Vagina (tissue), 2 donors: Measurements from ENCODE around the gene PCDHA2. TPM values are rescaled to one million over a fixed set of nuclear protein-coding genes. Genes with fewer than 3 reads are reported as not detected.

Source experiments
- DNase-seq, 2 donors: peaks; one replicate each; pipeline ENCODE4 v3.0.0-alpha.2; 2017; ENCODE audit errors: extremely low spot score in 2 of 2
- H3K27ac ChIP-seq: fragments of 200-600 bp; sonication (generic); one replicate; pipeline ENCODE4 v1.5.1; 2019
- H3K27me3 ChIP-seq: fragments of 200-600 bp; sonication (generic); one replicate; pipeline ENCODE4 v1.5.1; 2019
- H3K36me3 ChIP-seq, 2 donors: fragments of 200-600 bp; sonication (generic); one replicate each; pipeline ENCODE4 v1.5.1; 2017 to 2019
- H3K4me1 ChIP-seq: fragments of 200-600 bp; sonication (generic); one replicate; pipeline ENCODE4 v1.5.1; 2019
- H3K4me3 ChIP-seq, 2 donors: fragments of 200-600 bp; sonication (generic); 1 replicate in 1 of 2; 2 replicates in 1 of 2; pipeline ENCODE4 v1.5.1; 2016 to 2019
- H3K9me3 ChIP-seq: fragments of 200-600 bp; sonication (generic); one replicate; pipeline ENCODE4 v1.5.1; 2019
- POLR2A ChIP-seq, 2 donors: fragments of 450-650 bp; IDR thresholded peaks; one replicate each; pipeline ENCODE4 v1.6.1; 2017; ENCODE audit warnings: antibody characterized with exemption in 2 of 2, mild to moderate bottlenecking in 2 of 2, moderate library complexity in 2 of 2
- POLR2AphosphoS5 ChIP-seq, 2 donors: sonication (generic); formaldehyde crosslinking; IDR thresholded peaks; one replicate each; pipeline ENCODE4 v1.9.0; 2017; ENCODE audit warnings: antibody characterized with exemption in 2 of 2, mild to moderate bottlenecking in 2 of 2, low read depth in 1 of 2; ENCODE audit not compliant: insufficient read depth in 1 of 2
- intact Hi-C: fragments of 100-400 bp; cut with DNase I; formaldehyde crosslinking; loops from one replicate; pipeline ENCODE4 v1.15.1; 2023
- total RNA-seq: library from RNA; depleted of rRNA; stranded (reverse); fragments of >200 nt; gene quantifications from one replicate; pipeline ENCODE4 v1.2.3, GENCODE V29; 2016
- TF ChIP-seq, protein P1 (sequence below), 3 experiments: fragments of 450-650 bp in 2 of 3; fragments of 200-600 bp in 1 of 3; sonication (generic) in 1 of 3; IDR thresholded peaks; one replicate each; pipeline ENCODE4 v1.5.1; 2017 to 2019; ENCODE audit warnings: antibody characterized with exemption in 3 of 3, mild to moderate bottlenecking in 2 of 3, moderate library complexity in 2 of 3

Gene PCDHA2
- total RNA-seq, 1 donor from 2014 or later, result not detected

DNA sequence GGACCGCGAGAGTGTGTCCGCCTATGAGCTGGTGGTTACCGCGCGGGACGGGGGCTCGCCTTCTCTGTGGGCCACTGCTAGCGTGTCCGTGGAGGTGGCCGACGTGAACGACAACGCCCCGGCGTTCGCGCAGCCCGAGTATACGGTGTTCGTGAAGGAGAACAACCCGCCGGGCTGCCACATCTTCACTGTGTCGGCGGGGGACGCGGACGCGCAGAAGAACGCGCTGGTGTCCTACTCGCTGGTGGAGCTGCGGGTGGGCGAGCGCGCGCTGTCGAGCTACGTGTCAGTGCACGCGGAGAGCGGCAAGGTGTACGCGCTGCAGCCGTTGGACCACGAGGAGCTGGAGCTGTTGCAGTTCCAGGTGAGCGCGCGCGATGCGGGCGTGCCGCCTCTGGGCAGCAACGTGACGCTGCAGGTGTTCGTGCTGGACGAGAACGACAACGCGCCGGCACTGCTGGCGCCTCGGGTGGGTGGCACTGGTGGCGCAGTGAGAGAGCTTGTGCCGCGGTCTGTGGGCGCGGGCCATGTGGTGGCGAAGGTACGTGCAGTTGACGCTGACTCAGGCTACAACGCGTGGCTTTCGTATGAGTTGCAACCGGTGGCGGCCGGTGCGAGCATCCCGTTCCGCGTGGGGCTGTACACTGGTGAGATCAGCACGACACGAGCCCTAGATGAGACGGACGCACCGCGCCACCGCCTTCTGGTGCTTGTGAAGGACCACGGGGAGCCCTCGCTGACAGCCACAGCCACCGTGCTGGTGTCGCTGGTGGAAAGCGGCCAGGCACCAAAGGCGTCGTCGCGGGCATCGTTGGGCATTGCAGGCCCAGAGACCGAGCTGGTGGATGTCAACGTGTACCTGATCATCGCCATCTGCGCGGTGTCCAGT is 41.2 kb downstream of the PCDHA2 start:
- intact Hi-C loops, result no loop called here
- H3K4me3 ChIP-seq, result no peak overlapping the region
- H3K36me3 ChIP-seq, result no peaks in the 10 kb centered on the region
- no peak for TF ChIP-seq POLR2A (IDR thresholded peaks at IDR 0.05)
- TF ChIP-seq POLR2AphosphoS5 (IDR thresholded peaks at IDR 0.05; ENCODE audit: insufficient read depth in 1 of 2, low read depth in 1 of 2), result no peak
- TF ChIP-seq, protein P1, sequence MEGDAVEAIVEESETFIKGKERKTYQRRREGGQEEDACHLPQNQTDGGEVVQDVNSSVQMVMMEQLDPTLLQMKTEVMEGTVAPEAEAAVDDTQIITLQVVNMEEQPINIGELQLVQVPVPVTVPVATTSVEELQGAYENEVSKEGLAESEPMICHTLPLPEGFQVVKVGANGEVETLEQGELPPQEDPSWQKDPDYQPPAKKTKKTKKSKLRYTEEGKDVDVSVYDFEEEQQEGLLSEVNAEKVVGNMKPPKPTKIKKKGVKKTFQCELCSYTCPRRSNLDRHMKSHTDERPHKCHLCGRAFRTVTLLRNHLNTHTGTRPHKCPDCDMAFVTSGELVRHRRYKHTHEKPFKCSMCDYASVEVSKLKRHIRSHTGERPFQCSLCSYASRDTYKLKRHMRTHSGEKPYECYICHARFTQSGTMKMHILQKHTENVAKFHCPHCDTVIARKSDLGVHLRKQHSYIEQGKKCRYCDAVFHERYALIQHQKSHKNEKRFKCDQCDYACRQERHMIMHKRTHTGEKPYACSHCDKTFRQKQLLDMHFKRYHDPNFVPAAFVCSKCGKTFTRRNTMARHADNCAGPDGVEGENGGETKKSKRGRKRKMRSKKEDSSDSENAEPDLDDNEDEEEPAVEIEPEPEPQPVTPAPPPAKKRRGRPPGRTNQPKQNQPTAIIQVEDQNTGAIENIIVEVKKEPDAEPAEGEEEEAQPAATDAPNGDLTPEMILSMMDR (IDR thresholded peaks at IDR 0.05), result no peak
- H3K9me3 ChIP-seq, result no peaks in the 10 kb centered on the region
- DNase-seq, result peak in 1 of 2 donors; percentile 74
- no peak overlapping the region for H3K27ac ChIP-seq
- H3K4me1 ChIP-seq, result no peaks in the 10 kb centered on the region
- no peaks in the 10 kb centered on the region for H3K27me3 ChIP-seq

DNA sequence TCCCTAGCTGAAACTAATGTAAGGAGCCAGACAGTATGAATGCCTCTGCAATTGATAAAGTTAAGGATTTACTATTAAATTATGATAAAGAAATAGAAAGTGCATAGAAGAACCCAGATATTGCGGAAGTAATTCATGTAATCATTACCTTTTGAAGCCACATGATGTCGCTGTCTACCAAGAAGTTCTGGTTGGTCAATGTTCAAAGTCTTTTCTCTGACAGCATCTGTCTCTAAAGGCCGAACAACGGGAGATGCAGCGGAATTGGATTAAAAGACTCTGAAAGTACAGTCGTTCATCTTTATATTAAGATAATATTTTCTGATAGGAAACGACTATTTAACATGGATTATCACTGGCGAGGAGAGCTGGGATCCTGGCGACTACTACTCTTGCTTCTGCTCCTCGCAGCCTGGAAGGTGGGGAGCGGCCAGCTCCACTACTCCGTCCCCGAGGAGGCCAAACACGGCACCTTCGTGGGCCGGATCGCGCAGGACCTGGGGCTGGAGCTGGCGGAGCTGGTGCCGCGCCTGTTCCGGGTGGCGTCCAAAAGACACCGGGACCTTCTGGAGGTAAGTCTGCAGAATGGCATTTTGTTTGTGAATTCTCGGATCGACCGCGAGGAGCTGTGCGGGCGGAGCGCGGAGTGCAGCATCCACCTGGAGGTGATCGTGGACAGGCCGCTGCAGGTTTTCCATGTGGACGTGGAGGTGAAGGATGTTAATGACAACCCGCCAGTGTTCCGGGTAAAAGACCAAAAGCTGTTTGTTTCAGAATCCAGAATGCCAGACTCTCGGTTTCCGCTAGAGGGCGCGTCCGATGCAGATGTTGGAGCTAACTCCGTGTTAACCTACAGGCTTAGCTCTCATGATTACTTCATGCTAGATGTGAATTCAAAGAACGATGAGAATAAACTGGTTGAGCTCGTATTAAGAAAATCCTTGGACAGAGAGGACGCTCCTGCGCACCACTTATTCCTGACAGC is 46.6 kb downstream of the PCDHA2 start, which contains the start of gene PCDHA8:
Gene PCDHA8, plus strand, starts transcription at position 210 of the 985 bp plus-strand sequence. Its CDS starts 135 bp downstream, at position 345.
- no peaks in the 10 kb centered on the region for H3K36me3 ChIP-seq
- DNase-seq, result no peak
- intact Hi-C loops, result no loop called here
- H3K27ac ChIP-seq, result no peak within 1 kb of the TSS
- peaks cover 13% of the 10 kb centered on the region for H3K9me3 ChIP-seq
- H3K4me3 ChIP-seq, result no peak within 1 kb of the TSS
- H3K4me1 ChIP-seq, result no peaks in the 10 kb centered on the region
- H3K27me3 ChIP-seq, result no peaks in the 10 kb centered on the region
- TF ChIP-seq POLR2A (IDR thresholded peaks at IDR 0.05) (no peak), POLR2AphosphoS5 (IDR thresholded peaks at IDR 0.05; ENCODE audit: insufficient read depth in 1 of 2, low read depth in 1 of 2) (no peak)
- TF ChIP-seq, protein P1 (IDR thresholded peaks at IDR 0.05), result no peak

DNA sequence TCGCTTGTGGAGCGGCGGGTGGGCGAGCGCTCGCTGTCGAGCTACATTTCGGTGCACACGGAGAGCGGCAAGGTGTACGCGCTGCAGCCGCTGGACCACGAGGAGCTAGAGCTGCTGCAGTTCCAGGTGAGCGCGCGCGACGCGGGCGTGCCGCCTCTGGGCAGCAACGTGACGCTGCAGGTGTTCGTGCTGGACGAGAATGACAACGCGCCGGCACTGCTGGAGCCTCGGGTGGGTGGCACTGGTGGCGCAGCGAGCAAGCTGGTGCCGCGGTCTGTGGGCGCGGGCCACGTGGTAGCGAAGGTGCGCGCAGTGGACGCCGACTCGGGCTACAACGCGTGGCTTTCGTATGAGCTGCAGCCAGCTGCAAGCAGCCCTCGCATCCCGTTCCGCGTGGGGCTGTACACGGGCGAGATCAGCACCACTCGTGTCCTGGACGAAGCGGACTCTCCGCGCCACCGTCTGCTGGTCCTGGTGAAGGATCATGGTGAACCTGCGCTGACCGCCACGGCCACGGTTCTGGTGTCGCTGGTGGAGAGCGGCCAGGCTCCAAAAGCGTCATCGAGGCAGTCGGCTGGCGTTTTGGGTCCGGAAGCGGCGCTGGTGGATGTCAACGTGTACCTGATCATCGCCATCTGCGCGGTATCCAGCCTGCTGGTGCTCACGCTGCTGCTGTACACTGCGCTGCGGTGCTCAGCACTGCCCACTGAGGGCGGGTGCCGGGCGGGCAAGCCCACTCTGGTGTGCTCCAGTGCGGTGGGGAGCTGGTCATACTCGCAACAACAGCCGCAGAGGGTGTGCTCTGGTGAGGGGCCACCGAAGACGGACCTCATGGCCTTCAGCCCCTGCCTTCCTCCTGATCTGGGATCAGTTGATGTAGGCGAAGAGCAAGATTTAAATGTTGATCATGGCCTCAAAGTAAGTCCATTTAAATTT is 48.4 kb downstream of the PCDHA2 start:
- peak in 1 of 2 donors; percentile 77 for DNase-seq
- intact Hi-C loops, result no loop called here

More for the DNA sequence above, 48.4 kb downstream of the PCDHA2 start:
- no peaks in the 10 kb centered on the region for H3K4me1 ChIP-seq
- peaks cover 13% of the 10 kb centered on the region for H3K9me3 ChIP-seq
- H3K36me3 ChIP-seq, result no peaks in the 10 kb centered on the region
- H3K27me3 ChIP-seq, result no peaks in the 10 kb centered on the region
- H3K4me3 ChIP-seq, result no peak overlapping the region
- TF ChIP-seq POLR2A (IDR thresholded peaks at IDR 0.05) (no peak), POLR2AphosphoS5 (IDR thresholded peaks at IDR 0.05; ENCODE audit: insufficient read depth in 1 of 2, low read depth in 1 of 2) (no peak)
- TF ChIP-seq, protein P1 (IDR thresholded peaks at IDR 0.05), result no peak
- H3K27ac ChIP-seq, result no peak overlapping the region

Other genes with a start within 250 kb of the PCDHA2 start
- gene EIF4EBP3, start 247.2 kb upstream of the PCDHA2 start, total RNA-seq, result 38.1 TPM
- gene SRA1, start 237.4 kb upstream of the PCDHA2 start, total RNA-seq, result 20.4 TPM
- 16.7 TPM for gene APBB3, start 230.3 kb upstream of the PCDHA2 start, total RNA-seq
- 21.4 TPM for gene SLC35A4, start 230.0 kb upstream of the PCDHA2 start, total RNA-seq
- gene CD14, start 161.7 kb upstream of the PCDHA2 start, total RNA-seq, result 48.4 TPM
- 16.5 TPM for gene TMCO6, start 155.4 kb upstream of the PCDHA2 start, total RNA-seq
- gene NDUFA2, start 147.2 kb upstream of the PCDHA2 start, total RNA-seq, result 61.6 TPM
- gene IK, start 147.0 kb upstream of the PCDHA2 start, total RNA-seq, result 64.3 TPM
- gene WDR55, start 129.9 kb upstream of the PCDHA2 start, total RNA-seq, result 19.9 TPM
- gene DND1, start 121.3 kb upstream of the PCDHA2 start, total RNA-seq, result 2.9 TPM
- gene HARS1, start 103.5 kb upstream of the PCDHA2 start, total RNA-seq, result 54.8 TPM
- gene HARS2, start 103.4 kb upstream of the PCDHA2 start, total RNA-seq, result 46.2 TPM
- 22.6 TPM for gene ZMAT2, start 94.4 kb upstream of the PCDHA2 start, total RNA-seq
- gene PCDHA1, start 8.7 kb upstream of the PCDHA2 start, total RNA-seq, result not detected
- 0.74 TPM for gene PCDHA3, start 6.2 kb downstream of the PCDHA2 start, total RNA-seq
- gene PCDHA4, start 12.2 kb downstream of the PCDHA2 start, total RNA-seq, result 2.0 TPM
- gene PCDHA5, start 26.8 kb downstream of the PCDHA2 start, total RNA-seq, result 0.25 TPM
- gene PCDHA6, start 33.1 kb downstream of the PCDHA2 start, total RNA-seq, result 1.2 TPM
- 0.49 TPM for gene PCDHA7, start 39.4 kb downstream of the PCDHA2 start, total RNA-seq
- 0.49 TPM for gene PCDHA8, start 46.3 kb downstream of the PCDHA2 start, total RNA-seq
- gene PCDHA9, start 53.5 kb downstream of the PCDHA2 start, total RNA-seq, result 0.25 TPM
- gene PCDHA10, start 61.0 kb downstream of the PCDHA2 start, total RNA-seq, result 0.25 TPM
- gene PCDHA11, start 74.1 kb downstream of the PCDHA2 start, total RNA-seq, result not detected
- 0.25 TPM for gene PCDHA12, start 80.5 kb downstream of the PCDHA2 start, total RNA-seq
- not detected for gene PCDHA13, start 87.3 kb downstream of the PCDHA2 start, total RNA-seq
- 0.49 TPM for gene PCDHAC1, start 131.4 kb downstream of the PCDHA2 start, total RNA-seq
- gene PCDHAC2, start 171.6 kb downstream of the PCDHA2 start, total RNA-seq, result 3.9 TPM